Stimulated activated CD8-positive, alpha-beta memory T cell treated with anti-CD3 and anti-CD28 coated beads, Interleukin-7, amount 100 ng/mL, for 48 hours (primary cell): ENCODE data around the gene VPS33B.
A peak's percentile ranks its signal among the peaks of the same experiment; 100 is the strongest.
"Not testable (repeated sequence)": the region's sequence is repeated elsewhere in the genome, so short reads cannot be mapped to it uniquely, and the experiment has no call there.

ENCODE experiments used
- DNase-seq, 2 donors: peaks; one replicate each; pipeline ENCODE4 v3.0.0-alpha.2; 2020; ENCODE audit warnings: low read depth in 1 of 2; ENCODE audit errors: extremely low read depth in 1 of 2

Gene VPS33B

DNA sequence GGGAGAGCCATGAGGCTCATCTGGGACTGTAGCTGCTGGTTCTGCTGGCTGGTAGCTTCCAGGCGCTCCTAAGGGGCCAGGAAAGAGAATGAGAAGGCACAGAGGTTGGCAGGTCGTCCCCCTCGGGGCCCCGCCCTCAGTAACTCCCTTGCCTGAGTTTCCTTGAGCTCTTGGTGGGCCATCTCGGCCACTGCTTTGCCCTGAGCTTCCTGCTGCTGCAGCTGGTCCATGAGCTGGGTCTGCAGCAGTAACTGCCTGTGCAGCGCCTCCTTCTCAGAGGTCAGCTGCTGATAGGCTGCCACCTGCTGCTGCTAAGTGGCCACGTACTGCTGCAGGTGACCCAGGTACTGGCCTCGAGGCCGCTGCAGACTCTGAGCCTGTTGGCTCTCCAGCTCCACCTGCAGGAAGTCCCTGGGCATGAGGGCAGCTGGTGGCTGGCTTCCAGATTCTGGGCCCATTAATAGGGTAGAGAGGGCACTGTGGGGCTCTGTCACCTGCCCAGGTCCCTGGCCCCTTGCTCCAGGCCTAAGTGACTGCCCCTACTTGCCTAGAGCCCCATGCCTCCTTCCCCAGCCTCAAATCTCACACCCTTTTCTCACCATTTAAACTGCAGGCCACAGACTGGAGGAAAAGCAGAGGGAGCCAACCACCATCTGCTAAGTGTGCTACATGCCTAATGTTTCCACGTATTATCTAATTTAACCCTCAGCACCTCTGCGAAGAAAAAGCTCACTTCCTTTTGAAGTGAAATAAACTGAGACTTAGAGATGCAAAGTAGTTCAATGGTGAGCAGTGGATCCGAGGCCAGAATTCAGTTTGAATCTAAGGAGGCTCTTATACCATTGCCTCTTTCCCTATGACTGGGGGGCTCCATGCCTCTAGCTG, 10.8 kb upstream of the VPS33B start:
- peak in 1 of 2 donors; percentile 24 for DNase-seq

- no peak for DNase-seq
These were observed 9.4 kb upstream of the VPS33B start for GRCh38 chr15:91031796-91032195.

GRCh38 chr15:91027677-91028076, 5.3 kb upstream of the VPS33B start:
- no peak for DNase-seq

DNA sequence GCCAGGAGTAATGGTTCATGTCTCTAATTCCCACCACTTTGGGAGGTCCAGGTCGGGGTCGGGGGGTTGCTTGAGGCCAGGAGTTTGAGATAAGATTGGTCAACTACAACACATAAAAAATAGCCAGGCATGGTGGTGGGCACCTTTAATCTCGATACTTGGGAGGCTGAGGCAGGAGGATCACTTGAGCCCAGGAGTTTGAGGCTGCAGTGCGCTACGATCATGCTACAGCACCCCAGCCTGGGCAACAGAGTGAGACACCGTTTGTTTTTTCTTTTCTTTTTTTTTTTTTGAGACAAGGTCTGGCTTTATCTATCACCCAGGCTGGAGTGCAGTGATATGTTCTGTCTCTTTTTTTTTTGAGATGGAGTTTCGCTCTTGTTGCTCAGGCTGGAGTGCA, 1.3 kb upstream of the VPS33B start:
- DNase-seq, result no peak

DNA sequence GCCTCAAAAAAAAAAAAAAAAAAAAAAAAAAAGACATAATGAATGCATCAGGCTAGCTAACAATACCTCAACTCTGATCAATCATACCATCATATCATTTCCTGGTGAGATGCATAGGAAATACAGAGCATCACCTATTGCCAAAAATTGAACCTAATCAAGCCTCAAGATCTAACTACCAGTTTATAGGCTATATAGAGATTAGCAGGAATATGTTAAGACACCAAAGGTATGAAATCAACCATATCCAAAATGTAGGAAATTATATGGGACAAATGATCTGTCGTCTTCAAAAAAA, 387 bp upstream of the VPS33B start:
- DNase-seq, result no peak

GRCh38 chr15:91021516-91022074, 799 bp downstream of the VPS33B start:
- DNase-seq, result no peak

- no peak for DNase-seq
These were observed 4.2 kb downstream of the VPS33B start for GRCh38 chr15:91018158-91018557.

DNA sequence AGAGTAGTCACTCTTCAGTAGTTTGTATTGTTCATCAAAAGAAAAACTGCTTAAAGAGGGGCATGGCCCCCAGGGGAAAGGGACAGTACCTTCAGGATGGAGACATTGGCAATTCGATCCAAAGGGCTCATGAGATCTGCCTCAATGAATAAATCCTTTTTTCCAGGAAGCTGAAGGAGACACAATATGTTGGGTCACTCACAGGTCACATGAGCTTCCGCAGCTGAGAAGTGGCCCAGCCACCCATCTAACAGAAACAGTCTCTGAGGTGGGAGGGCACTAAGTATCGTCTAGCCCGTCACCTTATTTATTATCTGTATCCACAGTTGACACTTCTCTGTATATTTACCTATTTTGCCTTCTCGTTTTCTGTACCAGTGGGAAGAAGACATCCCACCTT, 4.7 kb downstream of the VPS33B start:
- DNase-seq, result no peak

- DNase-seq, result not testable (repeated sequence)
These were observed 8.7 kb downstream of the VPS33B start for GRCh38 chr15:91013701-91014100.

GRCh38 chr15:91007266-91007665, 15.1 kb downstream of the VPS33B start:
- no peak for DNase-seq

- DNase-seq, result no peak
These were observed 21.2 kb downstream of the VPS33B start for GRCh38 chr15:91001209-91001608.

DNA sequence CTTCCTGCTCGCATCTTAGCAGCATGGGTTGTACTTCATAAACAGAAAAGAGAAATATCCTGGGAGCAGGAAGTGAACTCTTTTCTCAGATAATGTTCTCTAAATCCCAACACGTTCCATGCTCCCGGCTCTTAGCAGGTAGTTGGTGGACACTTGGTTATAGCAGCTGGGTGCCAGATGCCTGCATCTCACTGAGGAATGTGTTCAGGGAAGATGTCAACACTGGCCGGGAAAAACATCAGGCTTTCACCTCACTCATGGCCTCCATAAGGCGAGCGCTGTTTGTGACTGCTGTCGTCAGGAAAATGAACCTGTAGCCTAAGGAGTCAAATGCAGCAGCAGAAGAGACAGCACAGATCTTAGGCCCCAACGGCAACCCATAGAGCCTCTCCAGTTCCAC, 23.7 kb downstream of the VPS33B start:
- DNase-seq, result no peak

DNA sequence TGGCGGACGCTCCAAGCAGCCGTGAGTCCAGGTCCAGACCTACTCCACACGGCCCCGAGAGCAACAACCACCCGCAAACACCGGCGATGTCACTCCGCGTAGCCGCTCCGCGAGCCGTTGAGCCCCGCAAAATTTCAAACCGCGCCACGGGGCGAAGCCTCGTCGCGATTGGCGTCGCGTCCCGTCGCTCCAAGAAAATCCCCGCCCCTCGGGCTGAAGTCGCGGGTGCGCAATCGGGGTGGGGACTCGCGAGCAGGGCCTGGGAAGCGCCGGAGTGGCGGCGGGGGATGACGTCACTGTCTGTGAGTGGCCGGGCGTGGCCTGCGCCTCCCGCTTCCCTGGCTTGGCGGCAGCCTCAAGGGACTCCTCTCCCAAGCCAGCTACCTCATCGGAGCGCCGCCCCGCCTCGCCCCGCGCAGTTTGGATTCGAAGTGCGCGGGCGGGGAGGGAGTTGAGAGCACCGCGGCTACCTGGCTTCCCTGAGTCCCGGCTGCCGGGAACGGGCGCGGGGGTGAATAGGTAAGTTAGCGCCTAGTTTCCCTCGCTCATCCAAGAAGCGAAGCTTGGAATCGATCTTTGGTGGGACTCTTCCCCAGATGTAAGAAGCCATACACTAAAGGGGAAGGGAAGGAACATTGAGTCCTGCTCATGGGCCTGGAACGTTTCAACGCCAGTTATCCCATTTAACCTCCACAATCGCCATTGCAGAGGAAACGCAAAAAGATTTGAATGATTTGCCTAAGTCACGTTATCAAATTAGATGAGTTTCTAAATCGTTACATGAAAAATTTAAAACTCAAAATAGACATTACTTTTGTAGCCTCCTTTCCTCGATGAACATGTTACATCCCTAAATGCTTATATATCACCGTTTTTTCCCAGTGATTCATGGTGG, 27.7 kb downstream of the VPS33B start, which contains the start of gene PRC1:
TSS of gene PRC1 (minus strand) at position 119 of the 895 bp plus-strand sequence. CDS start at position 1, 118 bp downstream.
- peak; percentile 96 to 97 for DNase-seq

GRCh38 chr15:90994059-90994416, 28.4 kb downstream of the VPS33B start:
- no peak for DNase-seq

DNA sequence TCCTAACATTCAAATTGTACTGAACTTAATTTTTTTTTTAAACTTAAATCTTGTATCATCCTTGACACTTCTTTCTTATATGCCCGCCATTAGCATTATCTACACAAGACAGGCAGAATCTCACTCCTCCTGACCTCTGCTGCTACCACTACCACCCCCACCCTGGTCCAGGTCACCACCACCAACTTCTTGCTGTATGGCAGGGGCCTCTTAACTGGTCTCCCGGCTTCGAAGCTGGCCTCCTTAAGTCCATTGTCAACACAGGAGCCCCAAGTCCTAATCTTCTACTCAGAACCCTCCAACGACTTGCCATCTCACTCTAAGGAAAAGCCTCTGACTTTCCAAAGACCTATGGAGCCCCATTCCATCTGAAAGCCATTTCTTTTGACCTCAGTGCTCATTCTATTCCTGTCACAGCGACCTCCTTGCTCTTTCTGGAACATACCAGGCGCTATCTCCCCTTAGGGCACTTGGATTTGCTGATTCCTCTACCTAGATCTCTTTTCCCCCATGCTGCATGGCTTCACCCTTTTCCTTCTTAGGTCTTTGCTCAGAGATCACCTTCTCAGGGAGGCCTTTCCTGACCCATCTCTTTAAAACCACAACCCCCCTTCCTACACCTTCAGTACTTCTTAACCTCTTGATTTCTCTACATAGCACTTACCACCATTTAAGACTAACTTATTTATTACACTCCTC, 30.7 kb downstream of the VPS33B start:
- DNase-seq, result no peak

DNA sequence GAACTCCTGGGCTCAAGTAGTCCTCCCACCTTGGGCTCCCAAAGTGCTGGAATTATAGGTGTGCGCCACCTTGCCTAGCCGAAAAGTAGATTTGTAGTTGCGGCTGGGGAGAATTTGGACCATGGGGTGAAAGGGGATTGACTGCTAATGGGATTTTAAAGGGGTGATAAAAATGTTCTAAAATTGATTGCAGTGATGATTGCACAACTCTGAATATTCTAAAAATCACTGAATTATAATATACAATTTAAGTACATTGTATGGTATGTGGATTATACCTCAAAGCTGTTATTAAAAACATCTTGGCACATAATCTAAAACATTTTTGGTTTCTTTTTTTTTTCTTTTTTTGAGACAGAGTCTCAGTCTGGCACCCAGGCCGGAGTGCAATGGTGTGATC, 31.9 kb downstream of the VPS33B start:
- no peak for DNase-seq

DNA sequence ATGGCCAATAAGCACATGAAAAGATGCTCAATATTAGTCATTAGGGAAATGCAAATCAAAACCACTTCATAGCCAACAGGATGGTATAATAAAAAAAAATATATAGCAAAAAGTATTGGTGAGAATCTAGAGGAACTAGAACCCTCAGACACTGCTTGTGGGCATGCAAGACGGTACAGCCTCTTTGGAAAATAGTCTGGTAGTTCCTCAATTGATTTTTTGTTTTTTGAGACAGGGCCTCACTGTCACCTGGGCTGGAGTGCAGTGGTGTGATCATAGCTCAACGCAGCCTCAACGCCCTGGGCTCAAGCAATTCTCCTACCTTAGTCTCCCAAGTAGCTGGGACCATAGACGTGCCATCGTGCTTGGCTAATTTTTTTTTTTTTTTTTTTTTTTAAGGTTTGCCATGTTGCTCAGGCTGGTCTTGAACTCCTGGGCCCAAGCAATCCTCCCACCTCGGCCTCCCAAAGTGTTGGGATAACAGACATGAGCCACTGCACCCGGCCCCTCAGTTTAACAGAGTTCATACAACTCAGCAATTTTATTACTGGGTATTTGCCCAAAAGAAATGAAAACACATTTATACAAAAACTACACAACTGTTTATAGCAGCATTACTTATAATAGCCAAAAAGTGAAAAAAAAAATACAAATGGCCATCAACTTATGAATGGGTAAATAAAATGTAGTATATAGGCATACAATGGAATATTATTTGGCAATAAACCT, 33.2 kb downstream of the VPS33B start:
- DNase-seq, result no peak

DNA sequence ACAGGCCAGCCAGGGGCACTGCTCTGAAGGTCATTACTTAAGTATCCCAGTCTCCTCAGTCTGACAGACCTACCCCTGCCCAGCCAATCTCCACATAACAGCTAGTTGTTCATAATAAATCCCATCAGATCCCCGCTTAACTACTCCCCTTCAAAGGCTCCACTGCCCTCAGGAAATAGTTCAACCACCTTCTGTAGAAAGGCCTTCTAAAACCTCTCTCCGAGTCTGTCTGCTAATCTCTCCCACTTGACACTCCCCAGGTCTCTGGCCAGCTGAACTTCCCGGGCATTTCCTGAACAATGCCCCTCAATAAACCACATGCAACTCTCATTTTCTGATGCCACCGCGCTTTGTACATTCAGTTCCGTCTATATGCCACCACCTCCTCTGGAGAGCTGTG, 34.1 kb downstream of the VPS33B start:
- DNase-seq, result no peak

DNA sequence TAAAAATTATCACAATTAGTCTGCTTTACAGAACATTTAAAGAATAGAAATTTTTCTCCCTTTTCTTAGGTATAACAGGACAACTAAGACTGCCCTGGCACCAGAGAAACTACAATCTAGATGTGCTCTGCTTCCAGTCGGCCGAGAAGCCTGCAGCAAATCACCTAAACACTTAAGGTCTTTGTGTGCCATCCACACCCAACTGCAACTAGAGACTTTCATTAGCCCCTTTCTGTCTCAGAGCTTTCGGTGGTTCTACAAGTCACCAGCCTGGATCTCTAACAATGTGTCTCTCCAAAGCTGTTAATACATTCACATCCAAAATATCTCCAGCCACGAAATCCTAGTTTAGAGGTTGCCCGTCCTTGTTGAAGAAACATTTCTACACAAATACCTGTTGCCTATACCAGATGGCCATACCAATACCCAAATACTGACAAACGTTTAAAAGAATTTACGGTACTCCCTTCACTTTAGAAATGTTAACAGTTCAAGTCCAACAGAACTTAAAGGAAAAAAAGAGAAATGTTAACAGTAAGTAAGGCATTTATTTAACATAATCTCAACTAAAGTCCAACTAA, 34.7 kb downstream of the VPS33B start:
- DNase-seq, result no peak
